Liver (tissue), 9 donors: ENCODE results near the gene MEGF6. TPM values are rescaled to one million over a fixed set of nuclear protein-coding genes. Genes with fewer than 3 reads are reported as not detected.

Source experiments
- DNase-seq: peaks from one replicate; pipeline ENCODE4 v3.0.0-alpha.2; 2017; ENCODE audit warnings: low spot score
- H3K27ac ChIP-seq, 2 donors: one replicate each; pipeline ENCODE4 v1.7.0; 2013; ENCODE audit warnings: inconsistent platforms in 2 of 2, low read length in 2 of 2, control low read depth in 1 of 2, low read depth in 1 of 2, mild to moderate bottlenecking in 1 of 2
- H3K27me3 ChIP-seq, 4 donors: one replicate each; pipeline versions ENCODE4 v1.6.1 to v1.7.0; 2013; ENCODE audit warnings: low read length in 3 of 4, inconsistent platforms in 1 of 4, mild to moderate bottlenecking in 1 of 4, moderate library complexity in 1 of 4; ENCODE audit not compliant: control insufficient read depth in 4 of 4, insufficient read depth in 4 of 4
- H3K36me3 ChIP-seq, 4 donors: one replicate each; pipeline versions ENCODE4 v1.6.1 to v1.7.0; 2013; ENCODE audit warnings: low read length in 3 of 4, mild to moderate bottlenecking in 3 of 4, low read depth in 1 of 4, moderate library complexity in 1 of 4; ENCODE audit not compliant: control insufficient read depth in 4 of 4, insufficient read depth in 3 of 4
- H3K4me1 ChIP-seq, 4 donors: one replicate each; pipeline versions ENCODE4 v1.6.1 to v1.7.0; 2013; ENCODE audit warnings: low read length in 3 of 4, mild to moderate bottlenecking in 3 of 4, moderate library complexity in 1 of 4; ENCODE audit not compliant: control insufficient read depth in 4 of 4, insufficient read depth in 4 of 4
- H3K4me3 ChIP-seq, 3 donors: one replicate each; pipeline versions ENCODE4 v1.6.1 to v1.7.0; 2013; ENCODE audit warnings: low read length in 3 of 3, control low read depth in 1 of 3, low read depth in 1 of 3, mild to moderate bottlenecking in 1 of 3
- H3K9ac ChIP-seq, 2 donors: one replicate each; pipeline ENCODE4 v1.7.0; 2013; ENCODE audit warnings: low read length in 2 of 2, mild to moderate bottlenecking in 2 of 2, moderate library complexity in 2 of 2, control low read depth in 1 of 2, low read depth in 1 of 2
- H3K9me3 ChIP-seq, 4 donors: one replicate each; pipeline versions ENCODE4 v1.6.1 to v1.7.0; 2013; ENCODE audit warnings: low read length in 3 of 4; ENCODE audit not compliant: control insufficient read depth in 4 of 4
- ATF3 ChIP-seq: IDR thresholded peaks from 2 replicates; pipeline ENCODE4 v1.6.1; 2016; ENCODE audit warnings: antibody characterized with exemption
- CTCF ChIP-seq: fragments of 150-350 bp; IDR thresholded peaks from 2 replicates; pipeline ENCODE4 v1.5.1; 2017; ENCODE audit warnings: improper control_type of control experiment, low read depth, low read length; ENCODE audit not compliant: missing input control
- EGR1 ChIP-seq, 2 donors: IDR thresholded peaks; 2 replicates each; pipeline ENCODE4 v1.6.1; 2016 to 2018; ENCODE audit warnings: antibody characterized with exemption in 2 of 2, low read depth in 2 of 2
- FOXA1 ChIP-seq: IDR thresholded peaks from 2 replicates; pipeline ENCODE4 v1.6.1; 2016; ENCODE audit warnings: antibody characterized with exemption
- FOXA2 ChIP-seq: IDR thresholded peaks from 2 replicates; pipeline ENCODE4 v1.6.1; 2016; ENCODE audit warnings: antibody characterized with exemption
- HNF4A ChIP-seq, 2 donors: conservative IDR thresholded peaks; 2 replicates each; pipeline ENCODE4 v1.6.1; 2016; ENCODE audit warnings: antibody characterized with exemption in 2 of 2, mild to moderate bottlenecking in 2 of 2
- HNF4G ChIP-seq: IDR thresholded peaks from 2 replicates; pipeline ENCODE4 v1.6.1; 2016; ENCODE audit warnings: antibody characterized with exemption
- JUND ChIP-seq, 2 donors: IDR thresholded peaks; 2 replicates each; pipeline ENCODE4 v1.6.1; 2016; ENCODE audit warnings: antibody characterized with exemption in 2 of 2
- MAX ChIP-seq: IDR thresholded peaks from 2 replicates; pipeline ENCODE4 v1.6.1; 2016; ENCODE audit warnings: antibody characterized with exemption
- NR2F2 ChIP-seq: IDR thresholded peaks from 2 replicates; pipeline ENCODE4 v1.6.1; 2016; ENCODE audit warnings: antibody characterized with exemption
- RAD21 ChIP-seq, 2 donors: IDR thresholded peaks; 2 replicates each; pipeline ENCODE4 v1.6.1; 2016; ENCODE audit warnings: antibody characterized with exemption in 2 of 2, mild to moderate bottlenecking in 2 of 2
- RXRA ChIP-seq, 2 donors: IDR thresholded peaks; 2 replicates each; pipeline ENCODE4 v1.6.1; 2017 to 2018; ENCODE audit warnings: antibody characterized with exemption in 2 of 2, mild to moderate bottlenecking in 1 of 2
- SP1 ChIP-seq: IDR thresholded peaks from 2 replicates; pipeline ENCODE4 v1.6.1; 2018; ENCODE audit warnings: antibody characterized with exemption, mild to moderate bottlenecking
- TAF1 ChIP-seq: conservative IDR thresholded peaks from 2 replicates; pipeline ENCODE4 v1.6.1; 2016; ENCODE audit warnings: antibody characterized with exemption, mild to moderate bottlenecking
- ZBTB33 ChIP-seq: IDR thresholded peaks from 2 replicates; pipeline ENCODE4 v1.6.1; 2016; ENCODE audit warnings: antibody characterized with exemption
- WGBS: extraction: QIAGEN DNeasy Blood & Tissue Kit; methylation state at CpG from one replicate; pipeline ENCODE4 v1.1.7; 2013; 5-methylcytosine and 5-hydroxymethylcytosine counted together
- polyA plus RNA-seq, 2 donors: library from polyadenylated mRNA; stranded (reverse) in 1 of 2; unstranded in 1 of 2; fragments of 200-250 nt in 1 of 2; fragments of >200 nt in 1 of 2; fragmentation: Nextera tagmentation in 1 of 2; extraction: Ambion mirVana in 1 of 2; gene quantifications; one replicate each; pipeline versions ENCODE4 v1.2.1 to v1.2.3, GENCODE V29; 2013 to 2015
- total RNA-seq, 2 donors: library from RNA; depleted of rRNA; stranded (reverse); fragments of >200 nt; gene quantifications; one replicate each; pipeline ENCODE4 v1.2.3, GENCODE V29; 2014
- donor health status: healthy.
- donor health status: healthy.
- donor health status: healthy.
- donor health status: healthy.
- donor health status: healthy.

Gene MEGF6
- total and polyA plus RNA-seq, 4 donors, result 1.3 to 11.0 (median 4.0) TPM

- TF ChIP-seq NR2F2 (no peak), FOXA1 (no peak), RAD21 (IDR thresholded peaks at IDR 0.05) (no peak), ZBTB33 (no peak)
Observed at GRCh38 chr1:3562712-3563111, 48.6 kb downstream of the MEGF6 start (continued).

GRCh38 chr1:3561702-3562101, 49.6 kb downstream of the MEGF6 start:
- H3K27ac ChIP-seq, result no peak overlapping the region
- no peak for DNase-seq

GRCh38 chr1:3560981-3561380, 50.3 kb downstream of the MEGF6 start:
- no peak overlapping the region for H3K9ac ChIP-seq
- WGBS, result 80% methylated on average over 9 of the region's 9 CpGs
- DNase-seq, result no peak
- no peak overlapping the region for H3K4me3 ChIP-seq
- H3K4me1 ChIP-seq, result no peaks in the 10 kb centered on the region
- H3K27ac ChIP-seq, result no peak overlapping the region
- no peaks in the 10 kb centered on the region for H3K9me3 ChIP-seq
- no peaks in the 10 kb centered on the region for H3K27me3 ChIP-seq
- no peaks in the 10 kb centered on the region for H3K36me3 ChIP-seq
- no peak for TF ChIP-seq RAD21 (IDR thresholded peaks at IDR 0.05)
- no peak for TF ChIP-seq EGR1 (IDR thresholded peaks at IDR 0.05; ENCODE audit: low read depth in 2 of 2)
- TF ChIP-seq RXRA (IDR thresholded peaks at IDR 0.05), result no peak
- TF ChIP-seq NR2F2, result no peak
- no peak for TF ChIP-seq ATF3
- no peak for TF ChIP-seq MAX
- TF ChIP-seq FOXA2, result no peak
- TF ChIP-seq FOXA1, result no peak
- TF ChIP-seq JUND (IDR thresholded peaks at IDR 0.05), result no peak
- no peak for TF ChIP-seq ZBTB33
- TF ChIP-seq HNF4A (conservative IDR thresholded peaks at IDR 0.05), result no peak
- no peak for TF ChIP-seq HNF4G
- TF ChIP-seq TAF1, result no peak
- no peak for TF ChIP-seq CTCF
- no peak for TF ChIP-seq SP1

More at GRCh38 chr1:3561702-3562101, 49.6 kb downstream of the MEGF6 start:
- Histone ChIP-seq H3K36me3 (no peaks in the 10 kb centered on the region), H3K4me3 (no peak overlapping the region), H3K27me3 (no peaks in the 10 kb centered on the region), H3K4me1 (no peaks in the 10 kb centered on the region), H3K9ac (no peak overlapping the region), H3K9me3 (no peaks in the 10 kb centered on the region)
- 69% methylated on average over 13 of the region's 13 CpGs for WGBS
- TF ChIP-seq JUND (IDR thresholded peaks at IDR 0.05) (no peak), ATF3 (no peak), FOXA1 (no peak), HNF4G (no peak), EGR1 (IDR thresholded peaks at IDR 0.05; ENCODE audit: low read depth in 2 of 2) (no peak), NR2F2 (no peak), FOXA2 (no peak), HNF4A (conservative IDR thresholded peaks at IDR 0.05) (no peak), ZBTB33 (no peak), MAX (no peak), TAF1 (no peak)
